Mammary epithelial cell (primary cell): ENCODE results near the gene ITIH1.

Source experiments
- EZH2 ChIP-seq: IDR thresholded peaks from 2 replicates; pipeline ENCODE4 v1.6.1; 2012; ENCODE audit warnings: low read length, inconsistent platforms, borderline replicate concordance
- TF ChIP-seq, protein P1 (sequence below), 2 donors: IDR thresholded peaks in 1 of 2; conservative IDR thresholded peaks in 1 of 2; 2 replicates each; pipeline ENCODE4 v1.5.1; 2011 to 2012; ENCODE audit warnings: inconsistent platforms in 2 of 2, low read length in 2 of 2, mild to moderate bottlenecking in 2 of 2, control low read depth in 1 of 2, low read depth in 1 of 2; ENCODE audit not compliant: insufficient read depth in 1 of 2; ENCODE audit errors: extremely low read depth in 1 of 2

DNA sequence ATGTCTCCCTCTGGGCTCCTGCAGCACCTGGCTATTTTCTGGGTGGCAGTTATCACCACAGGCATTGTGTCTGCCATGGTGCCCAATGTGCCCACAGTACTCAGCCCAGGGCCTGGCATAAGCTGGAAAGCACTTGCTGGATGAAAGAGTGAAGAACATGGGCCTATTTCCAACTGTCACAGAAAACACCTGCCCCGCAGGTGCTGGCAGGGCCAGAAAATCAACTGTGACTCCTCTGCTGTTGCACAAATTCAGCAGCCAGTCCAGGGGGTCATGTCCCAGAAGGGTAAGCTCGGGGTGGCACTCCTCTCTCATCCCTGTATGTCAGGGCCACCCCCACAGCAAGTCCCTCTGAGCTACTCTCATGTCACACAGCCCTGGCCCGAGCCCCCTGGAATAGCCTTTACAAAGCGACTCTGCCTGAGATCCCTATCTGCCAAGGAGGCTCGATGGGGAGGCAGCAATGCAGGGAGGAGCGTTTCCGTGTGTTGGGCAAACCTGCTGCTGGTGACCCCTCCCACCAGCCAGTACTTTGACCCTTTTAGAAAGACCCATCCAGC is 34.1 kb downstream of the ITIH1 start:
- TF ChIP-seq, protein P1, sequence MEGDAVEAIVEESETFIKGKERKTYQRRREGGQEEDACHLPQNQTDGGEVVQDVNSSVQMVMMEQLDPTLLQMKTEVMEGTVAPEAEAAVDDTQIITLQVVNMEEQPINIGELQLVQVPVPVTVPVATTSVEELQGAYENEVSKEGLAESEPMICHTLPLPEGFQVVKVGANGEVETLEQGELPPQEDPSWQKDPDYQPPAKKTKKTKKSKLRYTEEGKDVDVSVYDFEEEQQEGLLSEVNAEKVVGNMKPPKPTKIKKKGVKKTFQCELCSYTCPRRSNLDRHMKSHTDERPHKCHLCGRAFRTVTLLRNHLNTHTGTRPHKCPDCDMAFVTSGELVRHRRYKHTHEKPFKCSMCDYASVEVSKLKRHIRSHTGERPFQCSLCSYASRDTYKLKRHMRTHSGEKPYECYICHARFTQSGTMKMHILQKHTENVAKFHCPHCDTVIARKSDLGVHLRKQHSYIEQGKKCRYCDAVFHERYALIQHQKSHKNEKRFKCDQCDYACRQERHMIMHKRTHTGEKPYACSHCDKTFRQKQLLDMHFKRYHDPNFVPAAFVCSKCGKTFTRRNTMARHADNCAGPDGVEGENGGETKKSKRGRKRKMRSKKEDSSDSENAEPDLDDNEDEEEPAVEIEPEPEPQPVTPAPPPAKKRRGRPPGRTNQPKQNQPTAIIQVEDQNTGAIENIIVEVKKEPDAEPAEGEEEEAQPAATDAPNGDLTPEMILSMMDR (conservative IDR thresholded peaks at IDR 0.05 in 1 of 2, IDR thresholded peaks at IDR 0.05 in 1 of 2; ENCODE audit: extremely low read depth in 1 of 2, insufficient read depth in 1 of 2, low read depth in 1 of 2, low read length in 2 of 2), result no peak
- no peak for TF ChIP-seq EZH2
